ENCODE data around the gene PRDM16.
A peak's percentile ranks its signal among the peaks of the same experiment; 100 is the strongest.

The PRDM16 gene

DNA sequence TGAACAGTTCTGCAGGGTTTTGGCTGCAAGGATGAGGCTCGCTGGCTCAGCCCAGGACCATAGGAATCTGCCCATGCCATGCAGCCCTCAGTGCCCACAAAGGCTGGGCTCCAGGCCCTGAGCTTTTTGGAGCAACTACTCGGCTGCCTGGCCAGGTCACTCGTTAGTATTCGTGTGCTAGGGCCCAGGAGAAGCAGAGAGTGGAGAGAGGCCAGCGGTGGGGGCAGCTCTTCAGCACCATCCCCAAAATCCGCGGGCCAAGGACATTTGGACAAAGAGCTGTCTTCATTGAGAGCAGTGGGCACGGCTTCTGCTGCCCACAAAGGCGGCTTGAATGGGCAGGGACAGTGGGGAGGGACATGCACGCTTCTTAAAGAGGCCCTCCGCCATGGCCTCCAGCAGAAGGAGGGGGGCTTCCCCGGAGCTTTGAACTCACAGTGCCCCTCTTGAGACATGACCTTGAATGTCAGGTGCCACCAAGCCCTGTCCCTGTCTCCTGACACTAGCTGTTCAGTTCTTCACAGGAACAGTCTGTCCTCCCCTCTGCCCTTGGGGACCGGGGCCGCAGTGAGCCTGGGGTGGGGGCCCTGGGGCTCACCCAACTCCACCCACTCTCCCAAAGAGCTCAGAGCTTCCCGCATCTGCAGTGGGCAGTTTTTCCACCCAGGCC lies 279.3 kb downstream of the PRDM16 start:
- Histone ChIP-seq H3K4me1 (ENCODE audit: insufficient read depth, insufficient read length) (peaks cover 18% of the 10 kb centered on the region), H3K4me3 (ENCODE audit: insufficient read length, low read depth) (no peak overlapping the region), H3K9me3 (ENCODE audit: insufficient read depth, low read length) (peaks cover 8% of the 10 kb centered on the region; the same call in 1 of the 2 replicates), H3K9ac (ENCODE audit: insufficient read length, low read depth) (no peak overlapping the region), H3K27me3 (ENCODE audit: insufficient read depth, insufficient read length) (no peaks in the 10 kb centered on the region), H3K36me3 (ENCODE audit: insufficient read depth, insufficient read length, low read length) (no peaks in the 10 kb centered on the region)
- no peak for TF ChIP-seq ZNF274 (IDR thresholded peaks at IDR 0.05; ENCODE audit: low read depth, low read length)
- no peak for TF ChIP-seq YY1 (IDR thresholded peaks at IDR 0.05; ENCODE audit: insufficient read depth, insufficient read length)
- TF ChIP-seq SUZ12 (IDR thresholded peaks at IDR 0.05; ENCODE audit: extremely low read depth, insufficient read depth, insufficient read length), result no peak
- DNase-seq (ENCODE audit: low read depth, low spot score), result no peak

- Histone ChIP-seq H3K36me3 (ENCODE audit: insufficient read depth, insufficient read length, low read length) (no peaks in the 10 kb centered on the region), H3K9me3 (ENCODE audit: insufficient read depth, low read length) (0 out of 2 replicates have a peak, but pooled peaks cover under 1% of the 10 kb centered on the region), H3K9ac (ENCODE audit: insufficient read length, low read depth) (no peak overlapping the region), H3K27me3 (ENCODE audit: insufficient read depth, insufficient read length) (no peaks in the 10 kb centered on the region), H3K4me1 (ENCODE audit: insufficient read depth, insufficient read length) (peaks cover 18% of the 10 kb centered on the region), H3K4me3 (ENCODE audit: insufficient read length, low read depth) (no peak overlapping the region)
- TF ChIP-seq ZNF274 (IDR thresholded peaks at IDR 0.05; ENCODE audit: low read depth, low read length) (no peak), YY1 (IDR thresholded peaks at IDR 0.05; ENCODE audit: insufficient read depth, insufficient read length) (no peak), SUZ12 (IDR thresholded peaks at IDR 0.05; ENCODE audit: extremely low read depth, insufficient read depth, insufficient read length) (no peak)
- DNase-seq (ENCODE audit: low read depth, low spot score), result no peak
Measured at GRCh38 chr1:3349161-3349967, 280.4 kb downstream of the PRDM16 start.

DNA sequence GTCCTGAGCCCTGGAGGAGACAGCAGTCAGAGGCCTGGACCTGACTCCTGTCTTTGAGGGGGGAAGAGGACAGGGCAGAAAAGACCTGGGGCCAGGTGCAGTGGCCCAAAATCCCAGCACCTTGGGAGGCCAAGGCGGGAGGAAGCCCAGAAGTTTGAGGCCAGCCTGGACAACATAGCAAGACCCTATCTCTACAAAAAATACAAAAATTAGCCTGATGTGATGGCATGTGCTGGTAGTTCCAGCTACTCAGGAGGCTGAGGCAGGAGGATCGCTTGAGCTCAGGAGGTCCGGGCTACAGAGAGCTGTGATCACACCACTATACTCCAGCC lies 280.9 kb downstream of the PRDM16 start:
- no peaks in the 10 kb centered on the region for H3K36me3 ChIP-seq (ENCODE audit: insufficient read depth, insufficient read length, low read length)
- TF ChIP-seq ZNF274 (IDR thresholded peaks at IDR 0.05; ENCODE audit: low read depth, low read length), result no peak
- no peak for TF ChIP-seq SUZ12 (IDR thresholded peaks at IDR 0.05; ENCODE audit: extremely low read depth, insufficient read depth, insufficient read length)
- no peak for TF ChIP-seq YY1 (IDR thresholded peaks at IDR 0.05; ENCODE audit: insufficient read depth, insufficient read length)
- H3K27me3 ChIP-seq (ENCODE audit: insufficient read depth, insufficient read length), result no peaks in the 10 kb centered on the region
- no peaks in the 10 kb centered on the region for H3K9me3 ChIP-seq (ENCODE audit: insufficient read depth, low read length)
- H3K9ac ChIP-seq (ENCODE audit: insufficient read length, low read depth), result no peak overlapping the region
- peaks cover 22% of the 10 kb centered on the region for H3K4me1 ChIP-seq (ENCODE audit: insufficient read depth, insufficient read length)
- DNase-seq (ENCODE audit: low read depth, low spot score), result no peak
- H3K4me3 ChIP-seq (ENCODE audit: insufficient read length, low read depth), result no peak overlapping the region

GRCh38 chr1:3350506-3351261 lies 281.7 kb downstream of the PRDM16 start:
- Histone ChIP-seq H3K36me3 (ENCODE audit: insufficient read depth, insufficient read length, low read length) (no peaks in the 10 kb centered on the region), H3K27me3 (ENCODE audit: insufficient read depth, insufficient read length) (no peaks in the 10 kb centered on the region), H3K4me3 (ENCODE audit: insufficient read length, low read depth) (no peak overlapping the region), H3K4me1 (ENCODE audit: insufficient read depth, insufficient read length) (peaks cover 27% of the 10 kb centered on the region), H3K9ac (ENCODE audit: insufficient read length, low read depth) (no peak overlapping the region), H3K9me3 (ENCODE audit: insufficient read depth, low read length) (no peaks in the 10 kb centered on the region)
- no peak for TF ChIP-seq YY1 (IDR thresholded peaks at IDR 0.05; ENCODE audit: insufficient read depth, insufficient read length)
- no peak for TF ChIP-seq SUZ12 (IDR thresholded peaks at IDR 0.05; ENCODE audit: extremely low read depth, insufficient read depth, insufficient read length)
- TF ChIP-seq ZNF274 (IDR thresholded peaks at IDR 0.05; ENCODE audit: low read depth, low read length), result no peak
- no peak for DNase-seq (ENCODE audit: low read depth, low spot score)

GRCh38 chr1:3351449-3352298 lies 282.7 kb downstream of the PRDM16 start:
- no peaks in the 10 kb centered on the region for H3K27me3 ChIP-seq (ENCODE audit: insufficient read depth, insufficient read length)
- peak overlapping the region; percentile 51 for H3K9ac ChIP-seq (ENCODE audit: insufficient read length, low read depth)
- peaks cover 27% of the 10 kb centered on the region for H3K4me1 ChIP-seq (ENCODE audit: insufficient read depth, insufficient read length)
- H3K9me3 ChIP-seq (ENCODE audit: insufficient read depth, low read length), result no peaks in the 10 kb centered on the region
- H3K4me3 ChIP-seq (ENCODE audit: insufficient read length, low read depth), result peak overlapping the region; percentile 2
- DNase-seq (ENCODE audit: low read depth, low spot score), result no peak
- TF ChIP-seq SUZ12 (IDR thresholded peaks at IDR 0.05; ENCODE audit: extremely low read depth, insufficient read depth, insufficient read length) (no peak), ZNF274 (IDR thresholded peaks at IDR 0.05; ENCODE audit: low read depth, low read length) (no peak), YY1 (IDR thresholded peaks at IDR 0.05; ENCODE audit: insufficient read depth, insufficient read length) (no peak)
- H3K36me3 ChIP-seq (ENCODE audit: insufficient read depth, insufficient read length, low read length), result no peaks in the 10 kb centered on the region

GRCh38 chr1:3352299-3352951 lies 283.4 kb downstream of the PRDM16 start:
- peak; percentile 57 for DNase-seq (ENCODE audit: low read depth, low spot score)
- H3K4me3 ChIP-seq (ENCODE audit: insufficient read length, low read depth), result peak overlapping the region; percentile 2

More at GRCh38 chr1:3352299-3352951, 283.4 kb downstream of the PRDM16 start:
- peaks cover 31% of the 10 kb centered on the region for H3K4me1 ChIP-seq (ENCODE audit: insufficient read depth, insufficient read length)
- H3K36me3 ChIP-seq (ENCODE audit: insufficient read depth, insufficient read length, low read length), result no peaks in the 10 kb centered on the region
- TF ChIP-seq SUZ12 (IDR thresholded peaks at IDR 0.05; ENCODE audit: extremely low read depth, insufficient read depth, insufficient read length) (no peak), ZNF274 (IDR thresholded peaks at IDR 0.05; ENCODE audit: low read depth, low read length) (no peak), YY1 (IDR thresholded peaks at IDR 0.05; ENCODE audit: insufficient read depth, insufficient read length) (no peak)
- H3K9ac ChIP-seq (ENCODE audit: insufficient read length, low read depth), result peak overlapping the region; percentile 64
- no peaks in the 10 kb centered on the region for H3K27me3 ChIP-seq (ENCODE audit: insufficient read depth, insufficient read length)
- H3K9me3 ChIP-seq (ENCODE audit: insufficient read depth, low read length), result no peaks in the 10 kb centered on the region
